Thyroid gland (tissue), 4 donors: Measurements from ENCODE around the gene BTRC.

Experiments
- POLR2A ChIP-seq, 2 donors: fragments of 450-650 bp; IDR thresholded peaks; one replicate each; pipeline ENCODE4 v1.6.1; 2017; ENCODE audit warnings: antibody characterized with exemption in 2 of 2, mild to moderate bottlenecking in 2 of 2, moderate library complexity in 1 of 2
- TF ChIP-seq, protein P1 (sequence below), 6 experiments: fragments of 200-600 bp in 3 of 6; fragments of 450-650 bp in 3 of 6; sonication (generic) in 3 of 6; IDR thresholded peaks; one replicate each; pipeline ENCODE4 v1.5.1; 2016 to 2019; ENCODE audit warnings: antibody characterized with exemption in 6 of 6, mild to moderate bottlenecking in 2 of 6, inconsistent platforms in 1 of 6, moderate library complexity in 1 of 6

DNA sequence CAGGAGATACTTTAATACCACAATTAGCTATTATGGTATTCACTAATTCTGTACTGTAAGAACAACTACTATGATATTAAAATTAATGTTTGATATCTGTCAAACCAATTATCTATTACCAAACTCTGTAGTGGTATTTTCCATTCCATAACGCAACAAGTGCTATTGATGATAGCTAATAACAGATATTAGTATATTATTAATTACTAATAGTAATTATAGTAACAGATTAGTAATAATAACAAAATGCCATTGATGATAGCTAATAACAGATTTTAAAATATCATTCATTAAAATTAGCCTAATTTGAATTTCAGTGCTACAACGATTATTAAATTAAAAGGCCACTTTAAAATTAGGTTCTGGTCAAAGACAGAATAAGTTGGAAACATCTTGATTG is 93.5 kb downstream of the BTRC start:
- TF ChIP-seq, protein P1, sequence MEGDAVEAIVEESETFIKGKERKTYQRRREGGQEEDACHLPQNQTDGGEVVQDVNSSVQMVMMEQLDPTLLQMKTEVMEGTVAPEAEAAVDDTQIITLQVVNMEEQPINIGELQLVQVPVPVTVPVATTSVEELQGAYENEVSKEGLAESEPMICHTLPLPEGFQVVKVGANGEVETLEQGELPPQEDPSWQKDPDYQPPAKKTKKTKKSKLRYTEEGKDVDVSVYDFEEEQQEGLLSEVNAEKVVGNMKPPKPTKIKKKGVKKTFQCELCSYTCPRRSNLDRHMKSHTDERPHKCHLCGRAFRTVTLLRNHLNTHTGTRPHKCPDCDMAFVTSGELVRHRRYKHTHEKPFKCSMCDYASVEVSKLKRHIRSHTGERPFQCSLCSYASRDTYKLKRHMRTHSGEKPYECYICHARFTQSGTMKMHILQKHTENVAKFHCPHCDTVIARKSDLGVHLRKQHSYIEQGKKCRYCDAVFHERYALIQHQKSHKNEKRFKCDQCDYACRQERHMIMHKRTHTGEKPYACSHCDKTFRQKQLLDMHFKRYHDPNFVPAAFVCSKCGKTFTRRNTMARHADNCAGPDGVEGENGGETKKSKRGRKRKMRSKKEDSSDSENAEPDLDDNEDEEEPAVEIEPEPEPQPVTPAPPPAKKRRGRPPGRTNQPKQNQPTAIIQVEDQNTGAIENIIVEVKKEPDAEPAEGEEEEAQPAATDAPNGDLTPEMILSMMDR (IDR thresholded peaks at IDR 0.05), result no peak
- no peak for TF ChIP-seq POLR2A (IDR thresholded peaks at IDR 0.05)
